ENCODE results near the gene NR3C2. TPM values are rescaled to one million over a fixed set of nuclear protein-coding genes. Genes with fewer than 3 reads are reported as not detected.

Gene NR3C2
- total RNA-seq, 1 experiment from 2014 or later, result 1.4 TPM

GRCh38 chr4:148057516-148057915 is 384.7 kb downstream of the NR3C2 start:
- DNase-seq (ENCODE audit: low read depth), result no peak

GRCh38 chr4:148056879-148057278 is 385.3 kb downstream of the NR3C2 start:
- peak; percentile 53 for DNase-seq (ENCODE audit: low read depth)

GRCh38 chr4:148055844-148056243 is 386.4 kb downstream of the NR3C2 start:
- DNase-seq (ENCODE audit: low read depth), result no peak

GRCh38 chr4:148054275-148054674 is 387.9 kb downstream of the NR3C2 start:
- DNase-seq (ENCODE audit: low read depth), result peak; percentile 17

GRCh38 chr4:148053298-148054003 is 388.8 kb downstream of the NR3C2 start:
- DNase-seq (ENCODE audit: low read depth), result no peak

- no peak for DNase-seq (ENCODE audit: low read depth)
Observed at GRCh38 chr4:148052448-148052847, 389.8 kb downstream of the NR3C2 start.

- no peak for DNase-seq (ENCODE audit: low read depth)
Observed at GRCh38 chr4:148051403-148051802, 390.8 kb downstream of the NR3C2 start.

- DNase-seq (ENCODE audit: low read depth), result no peak
Observed at GRCh38 chr4:148048598-148048997, 393.6 kb downstream of the NR3C2 start.

- no peak for DNase-seq (ENCODE audit: low read depth)
Observed at GRCh38 chr4:148044912-148045352, 397.3 kb downstream of the NR3C2 start.

- no peak for DNase-seq (ENCODE audit: low read depth)
Observed at GRCh38 chr4:148044089-148044911, 397.9 kb downstream of the NR3C2 start.

GRCh38 chr4:148041606-148042329 is 400.4 kb downstream of the NR3C2 start:
- no peak for DNase-seq (ENCODE audit: low read depth)

- DNase-seq (ENCODE audit: low read depth), result no peak
Observed at GRCh38 chr4:148034813-148035212, 407.4 kb downstream of the NR3C2 start.

GRCh38 chr4:148030193-148030873 is 411.9 kb downstream of the NR3C2 start:
- DNase-seq (ENCODE audit: low read depth), result no peak

GRCh38 chr4:148029781-148030180 is 412.4 kb downstream of the NR3C2 start:
- DNase-seq (ENCODE audit: low read depth), result no peak
